ENCODE data around the gene SYT13.

Gene SYT13

DNA sequence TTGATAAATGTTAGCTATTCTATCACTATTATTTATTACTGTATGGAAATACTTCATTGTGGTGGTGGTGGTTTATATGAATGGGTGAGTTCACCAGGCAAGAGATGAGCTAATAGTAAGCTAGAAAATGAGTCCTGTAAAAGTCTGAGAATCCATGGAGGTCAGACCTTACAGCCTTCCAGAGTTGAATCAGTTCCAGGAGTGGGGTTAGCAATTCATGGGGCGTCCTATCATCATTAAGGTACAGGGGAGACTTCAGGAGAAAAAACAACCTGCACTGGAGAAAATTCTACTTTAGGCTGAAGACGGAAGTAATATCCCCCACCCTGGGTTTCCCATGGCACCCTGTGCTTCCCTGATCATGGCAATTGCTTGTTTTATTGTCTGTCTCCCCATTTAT, 6.5 kb downstream of the SYT13 start:
- FAIRE-seq (no peak), DNase-seq (ENCODE audit: insufficient read length, low spot score) (no peak)
- TF ChIP-seq PAX5 (IDR thresholded peaks at IDR 0.05; ENCODE audit: insufficient read depth, low read length, severe bottlenecking) (no peak), TAF1 (IDR thresholded peaks at IDR 0.05; ENCODE audit: low read depth, low read length) (no peak), POLR2A (IDR thresholded peaks at IDR 0.05; ENCODE audit: low read depth, low read length) (no peak), POLR2AphosphoS5 (IDR thresholded peaks at IDR 0.05; ENCODE audit: low read depth, low read length) (no peak), POU2F2 (IDR thresholded peaks at IDR 0.05; ENCODE audit: low read depth, low read length) (no peak), SPI1 (IDR thresholded peaks at IDR 0.05; ENCODE audit: low read depth, low read length) (no peak)

DNA sequence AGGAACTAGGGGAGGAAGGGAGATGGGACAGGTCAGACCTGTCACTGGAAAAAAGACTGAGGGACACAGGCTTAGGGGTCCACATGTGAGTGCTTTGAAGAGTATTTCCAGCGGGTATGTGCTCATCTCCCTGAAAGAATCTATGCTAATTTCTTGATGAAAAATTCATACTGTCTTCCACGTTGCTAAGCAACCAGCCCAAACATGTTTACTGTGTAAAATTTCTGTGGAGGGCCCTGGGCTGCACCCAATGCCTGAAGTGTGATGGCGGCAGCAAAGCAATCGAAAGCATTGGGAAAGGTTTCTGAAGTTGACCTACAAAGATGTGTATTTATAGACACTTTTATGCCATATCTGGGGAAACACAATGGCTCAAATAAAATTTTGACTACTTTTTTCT, 7.4 kb downstream of the SYT13 start:
- no peak for DNase-seq (ENCODE audit: insufficient read length, low spot score)
- no peak for FAIRE-seq
- no peak for TF ChIP-seq POLR2AphosphoS5 (IDR thresholded peaks at IDR 0.05; ENCODE audit: low read depth, low read length)
- no peak for TF ChIP-seq POU2F2 (IDR thresholded peaks at IDR 0.05; ENCODE audit: low read depth, low read length)

DNA sequence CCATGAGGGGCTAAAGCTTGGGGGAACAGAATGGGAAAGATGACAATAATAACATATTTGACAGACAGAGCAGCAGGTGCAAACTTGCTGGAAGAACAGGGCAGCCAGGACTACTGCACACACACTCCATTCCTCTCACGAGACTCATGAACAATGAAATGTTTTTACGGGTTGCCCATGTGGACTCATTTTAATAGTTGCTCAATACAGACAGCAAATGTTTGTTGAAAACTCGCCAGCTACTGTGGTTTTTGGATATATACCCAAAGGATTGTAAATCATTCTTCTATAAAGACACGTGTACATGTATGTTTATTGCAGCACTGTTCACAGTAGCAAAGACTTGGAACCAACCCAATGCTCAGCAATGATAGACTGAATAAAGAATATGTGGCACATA, 10.3 kb downstream of the SYT13 start:
- TF ChIP-seq POU2F2 (IDR thresholded peaks at IDR 0.05; ENCODE audit: low read depth, low read length) = no peak
- TF ChIP-seq POLR2AphosphoS5 (IDR thresholded peaks at IDR 0.05; ENCODE audit: low read depth, low read length) = no peak
- no peak for TF ChIP-seq PAX5 (IDR thresholded peaks at IDR 0.05; ENCODE audit: insufficient read depth, low read length, severe bottlenecking)
- no peak for TF ChIP-seq POLR2A (IDR thresholded peaks at IDR 0.05; ENCODE audit: low read depth, low read length)
- no peak for TF ChIP-seq TAF1 (IDR thresholded peaks at IDR 0.05; ENCODE audit: low read depth, low read length)
- TF ChIP-seq SPI1 (IDR thresholded peaks at IDR 0.05; ENCODE audit: low read depth, low read length) = no peak
- DNase-seq (ENCODE audit: insufficient read length, low spot score) = no peak
- FAIRE-seq = no peak

DNA sequence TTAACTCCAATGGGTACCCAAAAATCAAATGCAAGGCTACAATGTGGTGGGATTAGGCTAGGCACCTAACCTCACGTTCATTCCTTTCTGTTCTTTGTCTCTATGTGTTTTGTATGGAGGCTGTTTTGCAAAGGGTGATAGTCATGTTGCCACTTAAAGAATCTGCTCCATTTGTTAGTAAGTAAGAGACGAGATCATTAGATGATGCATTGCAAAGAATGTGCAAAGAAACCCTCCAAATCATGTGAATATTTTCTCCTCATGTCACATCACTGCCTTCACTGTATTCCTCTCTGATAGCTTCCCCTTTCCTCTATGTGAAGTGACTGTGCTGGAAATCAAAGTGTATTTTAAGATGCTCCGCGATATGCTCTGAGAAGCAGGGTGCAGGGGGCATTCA, 11.9 kb downstream of the SYT13 start:
- FAIRE-seq (no peak), DNase-seq (ENCODE audit: insufficient read length, low spot score) (no peak)
- TF ChIP-seq POLR2AphosphoS5 (IDR thresholded peaks at IDR 0.05; ENCODE audit: low read depth, low read length) (no peak), POU2F2 (IDR thresholded peaks at IDR 0.05; ENCODE audit: low read depth, low read length) (no peak), POLR2A (IDR thresholded peaks at IDR 0.05; ENCODE audit: low read depth, low read length) (no peak), SPI1 (IDR thresholded peaks at IDR 0.05; ENCODE audit: low read depth, low read length) (no peak), TAF1 (IDR thresholded peaks at IDR 0.05; ENCODE audit: low read depth, low read length) (no peak), PAX5 (IDR thresholded peaks at IDR 0.05; ENCODE audit: insufficient read depth, low read length, severe bottlenecking) (no peak)

DNA sequence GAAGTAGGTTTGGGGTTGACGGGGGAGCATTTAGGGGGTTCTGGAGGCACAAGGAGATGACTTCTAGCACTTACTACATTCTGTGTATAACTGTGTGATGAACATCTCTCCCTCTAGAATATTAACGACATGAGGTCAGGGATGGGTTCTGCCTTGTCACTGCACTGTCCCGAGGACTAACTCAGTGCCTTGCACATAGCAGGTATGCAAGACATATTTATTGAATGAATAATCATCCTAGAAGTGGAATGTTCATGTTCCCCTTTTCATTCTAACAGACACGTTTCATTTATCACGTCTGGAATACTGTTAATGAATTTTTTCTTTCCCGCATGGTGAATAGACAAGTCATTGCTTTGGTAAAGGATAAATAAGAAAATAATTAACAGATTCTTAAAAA, 12.6 kb downstream of the SYT13 start:
- FAIRE-seq (no peak), DNase-seq (ENCODE audit: insufficient read length, low spot score) (no peak)
- TF ChIP-seq TAF1 (IDR thresholded peaks at IDR 0.05; ENCODE audit: low read depth, low read length) = no peak
- TF ChIP-seq POLR2A (IDR thresholded peaks at IDR 0.05; ENCODE audit: low read depth, low read length) = no peak
- TF ChIP-seq PAX5 (IDR thresholded peaks at IDR 0.05; ENCODE audit: insufficient read depth, low read length, severe bottlenecking) = no peak
- no peak for TF ChIP-seq SPI1 (IDR thresholded peaks at IDR 0.05; ENCODE audit: low read depth, low read length)
- TF ChIP-seq POU2F2 (IDR thresholded peaks at IDR 0.05; ENCODE audit: low read depth, low read length) = no peak
- no peak for TF ChIP-seq POLR2AphosphoS5 (IDR thresholded peaks at IDR 0.05; ENCODE audit: low read depth, low read length)

DNA sequence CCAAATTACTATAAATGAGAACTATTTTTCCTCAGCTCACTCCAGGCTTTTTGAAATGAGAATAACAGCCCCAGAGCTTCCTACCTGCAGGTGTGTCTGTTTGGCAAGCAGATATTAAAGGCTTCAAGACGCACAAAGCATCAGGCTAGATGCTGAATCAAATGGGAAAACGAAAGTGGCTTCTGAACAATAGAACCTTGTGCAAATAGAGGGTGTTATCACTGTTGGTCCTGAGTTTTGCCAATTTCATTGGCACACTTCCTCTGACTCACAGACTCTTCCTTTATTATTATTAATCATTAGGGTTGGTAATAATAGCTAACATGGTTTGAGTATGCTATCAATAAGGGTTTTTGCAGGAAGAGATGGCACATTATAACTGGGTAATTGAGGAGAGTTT, 13.4 kb downstream of the SYT13 start:
- no peak for DNase-seq (ENCODE audit: insufficient read length, low spot score)
- no peak for FAIRE-seq
- TF ChIP-seq PAX5 (IDR thresholded peaks at IDR 0.05; ENCODE audit: insufficient read depth, low read length, severe bottlenecking) (no peak), POLR2AphosphoS5 (IDR thresholded peaks at IDR 0.05; ENCODE audit: low read depth, low read length) (no peak), TAF1 (IDR thresholded peaks at IDR 0.05; ENCODE audit: low read depth, low read length) (no peak), POLR2A (IDR thresholded peaks at IDR 0.05; ENCODE audit: low read depth, low read length) (no peak), SPI1 (IDR thresholded peaks at IDR 0.05; ENCODE audit: low read depth, low read length) (no peak), POU2F2 (IDR thresholded peaks at IDR 0.05; ENCODE audit: low read depth, low read length) (no peak)

DNA sequence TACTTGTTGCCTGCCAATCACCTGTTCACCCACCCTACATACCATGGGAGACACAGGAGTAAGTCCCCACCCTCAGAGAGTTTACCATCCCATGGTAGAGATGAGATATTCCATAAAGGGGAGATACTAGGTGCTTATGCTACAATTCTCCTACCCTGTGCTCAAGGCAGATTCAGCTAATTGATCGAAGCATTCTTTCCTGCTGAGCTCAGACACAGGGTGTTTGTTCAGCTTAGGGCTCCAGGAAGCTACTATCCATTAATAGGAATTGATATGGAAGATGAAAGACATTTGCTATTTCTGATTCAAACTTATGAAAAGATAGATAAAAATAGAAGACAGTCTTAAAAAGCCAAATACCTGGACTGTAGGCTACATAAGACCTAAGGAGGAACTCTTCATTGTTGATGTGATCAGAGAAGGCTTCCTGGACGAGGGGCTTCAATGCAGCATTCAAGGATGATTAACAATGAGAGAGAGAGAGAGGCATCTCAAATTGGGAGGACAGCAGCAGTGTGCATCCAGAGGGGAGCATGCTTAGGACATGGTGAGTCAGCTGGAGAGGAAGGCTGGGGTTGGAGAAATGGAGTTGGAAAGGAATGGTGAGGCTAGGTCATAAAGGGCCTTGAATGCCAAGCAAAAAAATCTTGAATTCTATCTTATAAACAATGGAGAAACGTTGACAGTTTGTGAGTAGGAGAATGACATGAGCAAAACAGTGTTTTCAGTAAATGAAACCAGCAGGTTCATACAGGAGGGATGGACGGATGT, 15.0 kb downstream of the SYT13 start:
- DNase-seq (ENCODE audit: insufficient read length, low spot score) (no peak), FAIRE-seq (no peak)
- no peak for TF ChIP-seq POLR2A (IDR thresholded peaks at IDR 0.05; ENCODE audit: low read depth, low read length)
- TF ChIP-seq PAX5 (IDR thresholded peaks at IDR 0.05; ENCODE audit: insufficient read depth, low read length, severe bottlenecking) = no peak
- no peak for TF ChIP-seq TAF1 (IDR thresholded peaks at IDR 0.05; ENCODE audit: low read depth, low read length)
- no peak for TF ChIP-seq POU2F2 (IDR thresholded peaks at IDR 0.05; ENCODE audit: low read depth, low read length)
- TF ChIP-seq SPI1 (IDR thresholded peaks at IDR 0.05; ENCODE audit: low read depth, low read length) = no peak
- TF ChIP-seq POLR2AphosphoS5 (IDR thresholded peaks at IDR 0.05; ENCODE audit: low read depth, low read length) = no peak

DNA sequence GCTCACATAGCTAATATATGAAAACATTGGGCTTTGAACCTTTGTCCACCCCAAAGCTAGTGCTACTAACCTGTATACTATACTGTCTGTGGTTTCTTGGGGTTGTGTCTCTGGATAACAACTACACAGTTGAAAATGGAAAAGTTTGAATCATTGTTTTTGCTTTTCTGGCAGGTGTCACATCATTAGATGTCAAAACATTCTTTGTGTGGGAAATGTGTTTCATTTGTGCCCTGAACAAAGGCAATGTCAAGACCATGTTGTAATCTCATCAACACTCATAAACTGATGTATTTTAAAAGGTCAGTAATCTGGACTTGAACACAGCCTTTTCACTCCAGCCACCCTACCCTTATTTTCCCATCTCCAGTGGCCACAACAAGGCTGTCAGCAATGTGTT, 16.5 kb downstream of the SYT13 start:
- DNase-seq (ENCODE audit: insufficient read length, low spot score) = no peak
- TF ChIP-seq POLR2AphosphoS5 (IDR thresholded peaks at IDR 0.05; ENCODE audit: low read depth, low read length) (no peak), SPI1 (IDR thresholded peaks at IDR 0.05; ENCODE audit: low read depth, low read length) (no peak), TAF1 (IDR thresholded peaks at IDR 0.05; ENCODE audit: low read depth, low read length) (no peak), POU2F2 (IDR thresholded peaks at IDR 0.05; ENCODE audit: low read depth, low read length) (no peak)
- no peak for FAIRE-seq

DNA sequence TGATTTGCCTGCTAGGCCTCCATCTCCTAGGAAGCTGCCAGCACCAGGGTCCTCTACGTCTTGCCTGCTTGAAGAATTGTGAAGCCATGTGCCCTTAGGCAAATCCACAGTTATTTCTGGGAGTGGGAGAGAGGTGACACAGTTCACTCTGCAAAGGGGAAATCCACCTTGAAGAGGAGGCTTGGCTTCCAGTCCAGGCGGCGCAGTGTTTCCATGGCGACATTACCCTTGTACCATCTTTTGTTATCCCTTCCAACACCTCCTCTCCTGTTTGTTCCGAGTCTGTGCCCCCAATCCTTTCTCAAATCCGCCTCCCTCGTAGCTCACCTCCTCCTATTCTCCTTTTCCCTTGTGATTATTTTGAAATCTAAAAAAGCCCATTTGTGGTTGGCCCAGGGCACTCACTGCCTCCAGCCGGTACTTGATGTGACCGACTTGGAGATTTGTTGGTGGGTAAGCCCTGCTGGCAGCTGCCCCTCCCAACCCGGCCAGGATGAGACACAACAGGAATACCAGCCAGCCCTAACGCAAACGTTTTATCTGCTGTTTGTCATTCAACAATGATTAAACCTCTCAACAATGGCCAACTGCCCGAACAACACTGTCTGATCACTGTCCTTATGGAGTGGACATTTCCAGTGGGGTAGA, 18.4 kb downstream of the SYT13 start:
- FAIRE-seq = no peak
- DNase-seq (ENCODE audit: insufficient read length, low spot score) = no peak

More for the DNA sequence above, 18.4 kb downstream of the SYT13 start:
- TF ChIP-seq SPI1 (IDR thresholded peaks at IDR 0.05; ENCODE audit: low read depth, low read length) (no peak), TAF1 (IDR thresholded peaks at IDR 0.05; ENCODE audit: low read depth, low read length) (no peak), POU2F2 (IDR thresholded peaks at IDR 0.05; ENCODE audit: low read depth, low read length) (no peak), POLR2A (IDR thresholded peaks at IDR 0.05; ENCODE audit: low read depth, low read length) (no peak), PAX5 (IDR thresholded peaks at IDR 0.05; ENCODE audit: insufficient read depth, low read length, severe bottlenecking) (no peak), POLR2AphosphoS5 (IDR thresholded peaks at IDR 0.05; ENCODE audit: low read depth, low read length) (no peak)

All from GM12891 (cell line).